Measurements from ENCODE around the gene CLSTN1. TPM values are rescaled to one million over a fixed set of nuclear protein-coding genes. Genes with fewer than 3 reads are reported as not detected.

Gene CLSTN1
- total and polyA plus RNA-seq, 5 donors from 2014 or later: 19.2 to 106 (median 22.7) TPM

DNA sequence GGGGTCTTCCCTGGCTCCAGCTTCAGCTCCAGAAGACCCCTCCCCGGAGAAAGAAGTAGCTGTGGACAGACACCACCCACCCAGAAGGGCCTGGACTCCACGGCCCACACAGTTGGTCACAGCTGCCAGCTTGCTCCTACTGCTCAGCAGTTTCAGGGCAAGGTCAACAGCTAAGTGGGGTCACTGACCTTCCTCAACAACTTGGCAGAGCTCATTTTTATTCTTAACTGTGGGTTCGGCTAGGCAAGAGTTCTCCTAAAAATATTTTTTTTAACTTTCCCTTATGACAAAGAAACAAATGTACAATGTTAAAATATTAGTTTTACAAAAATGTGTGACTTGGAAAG, 44.5 kb upstream of the CLSTN1 start:
- Histone ChIP-seq H3K9me3 (ENCODE audit: control insufficient read depth in 2 of 2, low read length in 2 of 2) (no peaks in the 10 kb centered on the region), H3K27ac (ENCODE audit: insufficient read depth, low read length, poor library complexity, severe bottlenecking) (no peak overlapping the region), H3K36me3 (ENCODE audit: control insufficient read depth, insufficient read depth, low read length) (peaks cover 7% of the 10 kb centered on the region), H3K4me1 (ENCODE audit: control insufficient read depth, insufficient read depth, low read length, poor library complexity, severe bottlenecking) (peaks cover 6% of the 10 kb centered on the region), H3K4me3 (ENCODE audit: low read depth, low read length) (no peak overlapping the region), H3K27me3 (ENCODE audit: control insufficient read depth, insufficient read depth, low read length) (no peaks in the 10 kb centered on the region)
- DNase-seq (no peak), ATAC-seq (ENCODE audit: low read depth in 2 of 2) (no peak)
- Mint-ChIP-seq H3K9me3 (no peaks in the 10 kb centered on the region), H3K36me3 (peaks cover 8% of the 10 kb centered on the region), H3K27ac (no peak overlapping the region), H3K27me3 (no peaks in the 10 kb centered on the region), H3K4me3 (no peak overlapping the region), H3K4me1 (peaks cover 0 to 9% (median 4%) of the 10 kb centered on the region in 4 donors)

DNA sequence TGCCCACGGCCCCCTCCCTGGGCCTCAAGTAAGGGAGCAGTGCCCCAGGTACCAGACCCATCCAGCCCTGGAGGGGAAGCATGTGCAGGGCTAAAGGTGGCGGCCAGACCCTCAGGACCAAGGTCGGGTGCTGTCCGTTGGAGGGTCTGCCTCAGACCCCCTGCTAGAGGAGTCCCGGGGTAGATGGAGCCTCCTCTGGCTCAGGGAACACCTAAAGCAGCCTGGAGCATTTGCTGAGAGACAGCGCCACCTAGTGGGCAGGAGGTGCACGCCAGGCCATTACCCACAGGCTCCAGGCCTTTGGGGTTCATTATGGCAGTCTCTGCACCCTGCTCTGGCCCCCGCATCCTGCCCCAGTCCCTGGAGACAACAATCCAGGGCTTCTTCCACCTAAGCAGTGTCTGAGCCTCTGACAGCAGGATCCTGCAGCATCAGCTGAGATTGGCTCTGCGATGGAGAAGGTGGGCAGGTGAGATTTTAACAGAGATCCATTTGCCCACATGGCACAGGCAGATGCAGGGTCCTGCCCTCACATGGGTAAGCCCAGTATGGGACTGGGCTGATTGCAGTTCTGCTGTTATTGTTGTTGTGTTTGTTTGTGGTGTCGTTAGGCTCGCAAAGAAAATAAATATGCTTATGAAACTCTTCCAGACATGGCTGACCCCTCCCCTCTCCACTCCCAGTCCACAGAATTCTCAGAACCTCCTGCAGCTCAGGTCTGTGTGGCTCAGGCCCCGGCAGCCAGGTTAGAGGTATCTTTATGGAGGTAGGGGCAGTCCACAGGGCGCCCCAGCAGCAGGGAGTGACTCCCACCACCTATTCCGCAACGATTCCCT, 43.9 kb upstream of the CLSTN1 start:
- H3K27me3 ChIP-seq (ENCODE audit: control insufficient read depth, insufficient read depth, low read length): no peaks in the 10 kb centered on the region
- no peaks in the 10 kb centered on the region for H3K9me3 ChIP-seq (ENCODE audit: control insufficient read depth in 2 of 2, low read length in 2 of 2)
- Mint-ChIP-seq H3K36me3 (peaks cover 11% of the 10 kb centered on the region), H3K9me3 (no peaks in the 10 kb centered on the region), H3K27ac (no peak overlapping the region), H3K4me1 (peaks cover 0 to 9% (median 4%) of the 10 kb centered on the region in 4 donors), H3K4me3 (no peak overlapping the region), H3K27me3 (no peaks in the 10 kb centered on the region)
- peak; percentile 85 to 93 for ATAC-seq (ENCODE audit: low read depth in 2 of 2)
- H3K4me3 ChIP-seq (ENCODE audit: low read depth, low read length): no peak overlapping the region
- H3K4me1 ChIP-seq (ENCODE audit: control insufficient read depth, insufficient read depth, low read length, poor library complexity, severe bottlenecking): peaks cover 6% of the 10 kb centered on the region
- no peak overlapping the region for H3K27ac ChIP-seq (ENCODE audit: insufficient read depth, low read length, poor library complexity, severe bottlenecking)
- peaks cover 7% of the 10 kb centered on the region for H3K36me3 ChIP-seq (ENCODE audit: control insufficient read depth, insufficient read depth, low read length)
- peak; percentile 76 to 86 (median 84) for DNase-seq

DNA sequence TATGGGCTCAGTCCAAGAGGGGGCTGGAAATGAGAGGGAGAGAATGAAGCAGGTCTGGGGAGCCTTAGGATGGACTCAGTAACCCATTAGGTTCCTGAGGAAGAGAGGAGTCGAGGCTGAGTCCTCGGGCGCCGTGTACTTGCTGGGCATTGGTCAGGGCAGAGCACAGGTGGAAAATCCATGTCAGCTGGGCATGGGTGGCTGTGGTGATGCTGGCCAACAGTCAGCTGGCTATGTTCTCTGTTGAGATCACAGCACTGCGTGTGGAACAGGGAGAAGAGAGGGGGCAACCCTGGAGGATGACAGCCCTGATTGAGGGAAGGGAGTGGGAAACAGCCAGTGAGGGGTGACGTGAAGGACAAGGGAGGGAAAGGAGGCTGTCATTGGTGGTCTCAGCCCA, 43.1 kb upstream of the CLSTN1 start:
- Mint-ChIP-seq H3K4me3 (no peak overlapping the region), H3K4me1 (peaks cover 0 to 9% (median 4%) of the 10 kb centered on the region in 4 donors), H3K9me3 (no peaks in the 10 kb centered on the region), H3K27ac (peak overlapping the region in 1 of 3 donors; percentile 83), H3K27me3 (no peaks in the 10 kb centered on the region), H3K36me3 (peaks cover 11% of the 10 kb centered on the region)
- no peaks in the 10 kb centered on the region for H3K9me3 ChIP-seq (ENCODE audit: control insufficient read depth in 2 of 2, low read length in 2 of 2)
- H3K27me3 ChIP-seq (ENCODE audit: control insufficient read depth, insufficient read depth, low read length): no peaks in the 10 kb centered on the region
- no peak for DNase-seq
- no peak for ATAC-seq (ENCODE audit: low read depth in 2 of 2)
- no peak overlapping the region for H3K27ac ChIP-seq (ENCODE audit: insufficient read depth, low read length, poor library complexity, severe bottlenecking)
- H3K36me3 ChIP-seq (ENCODE audit: control insufficient read depth, insufficient read depth, low read length): peaks cover 7% of the 10 kb centered on the region
- peaks cover 6% of the 10 kb centered on the region for H3K4me1 ChIP-seq (ENCODE audit: control insufficient read depth, insufficient read depth, low read length, poor library complexity, severe bottlenecking)
- H3K4me3 ChIP-seq (ENCODE audit: low read depth, low read length): no peak overlapping the region

DNA sequence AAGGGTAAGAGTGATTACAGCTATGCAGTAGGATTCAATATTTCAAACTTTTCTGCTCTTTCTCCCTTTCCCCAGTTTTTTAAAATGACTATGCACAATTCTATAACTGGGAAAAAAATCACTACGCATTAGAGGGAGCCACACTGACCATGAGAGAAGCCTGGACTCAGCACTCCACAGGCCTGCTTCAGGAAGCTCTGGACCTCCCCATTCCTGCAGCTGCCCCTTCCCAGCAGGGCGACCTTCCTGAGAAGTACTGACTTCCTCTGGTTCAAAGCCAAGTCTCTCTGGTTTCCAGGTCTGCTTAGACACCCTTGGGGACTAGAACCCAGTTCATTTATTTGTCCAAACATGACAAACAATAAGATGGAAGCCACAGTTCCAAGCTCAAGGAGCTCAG, 42.0 kb upstream of the CLSTN1 start:
- no peaks in the 10 kb centered on the region for H3K9me3 Mint-ChIP-seq
- Histone ChIP-seq H3K27ac (ENCODE audit: insufficient read depth, low read length, poor library complexity, severe bottlenecking) (no peak overlapping the region), H3K4me3 (ENCODE audit: low read depth, low read length) (no peak overlapping the region), H3K27me3 (ENCODE audit: control insufficient read depth, insufficient read depth, low read length) (no peaks in the 10 kb centered on the region), H3K36me3 (ENCODE audit: control insufficient read depth, insufficient read depth, low read length) (peaks cover 7% of the 10 kb centered on the region), H3K9me3 (ENCODE audit: control insufficient read depth in 2 of 2, low read length in 2 of 2) (no peaks in the 10 kb centered on the region), H3K4me1 (ENCODE audit: control insufficient read depth, insufficient read depth, low read length, poor library complexity, severe bottlenecking) (peaks cover 6% of the 10 kb centered on the region)
- H3K27ac Mint-ChIP-seq: peak overlapping the region in 1 of 3 donors; percentile 17
- peaks cover 0 to 9% (median 4%) of the 10 kb centered on the region in 4 donors for H3K4me1 Mint-ChIP-seq
- H3K27me3 Mint-ChIP-seq: no peaks in the 10 kb centered on the region
- ATAC-seq (ENCODE audit: low read depth in 2 of 2) (no peak), DNase-seq (no peak)
- H3K4me3 Mint-ChIP-seq: no peak overlapping the region
- H3K36me3 Mint-ChIP-seq: peaks cover 9% of the 10 kb centered on the region

- Histone ChIP-seq H3K9me3 (ENCODE audit: control insufficient read depth in 2 of 2, low read length in 2 of 2) (no peaks in the 10 kb centered on the region), H3K4me1 (ENCODE audit: control insufficient read depth, insufficient read depth, low read length, poor library complexity, severe bottlenecking) (peaks cover 6% of the 10 kb centered on the region), H3K27ac (ENCODE audit: insufficient read depth, low read length, poor library complexity, severe bottlenecking) (no peak overlapping the region), H3K27me3 (ENCODE audit: control insufficient read depth, insufficient read depth, low read length) (no peaks in the 10 kb centered on the region), H3K36me3 (ENCODE audit: control insufficient read depth, insufficient read depth, low read length) (no peaks in the 10 kb centered on the region), H3K4me3 (ENCODE audit: low read depth, low read length) (no peak overlapping the region)
- Mint-ChIP-seq H3K27me3 (no peaks in the 10 kb centered on the region), H3K4me3 (no peak overlapping the region), H3K9me3 (no peaks in the 10 kb centered on the region), H3K27ac (no peak overlapping the region), H3K36me3 (peaks cover 6% of the 10 kb centered on the region), H3K4me1 (peaks cover 0 to 10% (median 4%) of the 10 kb centered on the region in 4 donors)
- ATAC-seq (ENCODE audit: low read depth in 2 of 2): no peak
- DNase-seq: no peak
Observed at GRCh38 chr1:9863371-9863770, 39.6 kb upstream of the CLSTN1 start.

GRCh38 chr1:9861360-9861759, 37.6 kb upstream of the CLSTN1 start:
- H3K4me1 ChIP-seq (ENCODE audit: control insufficient read depth, insufficient read depth, low read length, poor library complexity, severe bottlenecking): no peaks in the 10 kb centered on the region
- Mint-ChIP-seq H3K27me3 (no peaks in the 10 kb centered on the region), H3K27ac (no peak overlapping the region), H3K4me3 (no peak overlapping the region), H3K9me3 (peaks cover 0 to 1% (median 0%) of the 10 kb centered on the region in 7 donors), H3K4me1 (peaks cover 0 to 5% (median 0%) of the 10 kb centered on the region in 4 donors), H3K36me3 (peaks cover 14% of the 10 kb centered on the region)
- no peak for DNase-seq
- no peak overlapping the region for H3K4me3 ChIP-seq (ENCODE audit: low read depth, low read length)
- H3K27me3 ChIP-seq (ENCODE audit: control insufficient read depth, insufficient read depth, low read length): no peaks in the 10 kb centered on the region
- H3K36me3 ChIP-seq (ENCODE audit: control insufficient read depth, insufficient read depth, low read length): no peaks in the 10 kb centered on the region
- no peak overlapping the region for H3K27ac ChIP-seq (ENCODE audit: insufficient read depth, low read length, poor library complexity, severe bottlenecking)
- no peaks in the 10 kb centered on the region for H3K9me3 ChIP-seq (ENCODE audit: control insufficient read depth in 2 of 2, low read length in 2 of 2)
- ATAC-seq (ENCODE audit: low read depth in 2 of 2): no peak

DNA sequence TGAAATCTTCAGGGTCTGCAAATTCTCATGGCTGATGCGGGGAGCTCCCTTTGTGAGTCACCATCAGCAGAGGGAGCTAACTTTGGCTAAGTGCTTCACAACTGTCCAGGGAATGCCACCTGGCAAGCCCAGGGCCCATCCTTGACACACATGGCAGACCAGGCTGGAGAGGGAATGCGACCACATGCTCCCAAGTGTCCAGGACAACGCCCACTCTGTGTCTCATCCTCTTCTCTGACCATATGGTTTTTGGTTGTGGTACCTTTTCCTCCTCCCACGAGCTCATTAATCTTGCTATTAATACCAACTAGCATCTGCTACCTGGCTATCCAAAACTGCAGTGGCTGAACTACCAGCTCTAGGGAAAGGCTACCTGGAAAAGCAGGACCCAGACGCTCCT, 37.1 kb upstream of the CLSTN1 start:
- H3K27me3 Mint-ChIP-seq: no peaks in the 10 kb centered on the region
- H3K9me3 ChIP-seq (ENCODE audit: control insufficient read depth in 2 of 2, low read length in 2 of 2): no peaks in the 10 kb centered on the region
- H3K36me3 ChIP-seq (ENCODE audit: control insufficient read depth, insufficient read depth, low read length): no peaks in the 10 kb centered on the region
- H3K4me3 ChIP-seq (ENCODE audit: low read depth, low read length): no peak overlapping the region
- peaks cover 0 to 5% (median 0%) of the 10 kb centered on the region in 4 donors for H3K4me1 Mint-ChIP-seq
- H3K4me1 ChIP-seq (ENCODE audit: control insufficient read depth, insufficient read depth, low read length, poor library complexity, severe bottlenecking): no peaks in the 10 kb centered on the region
- H3K27ac ChIP-seq (ENCODE audit: insufficient read depth, low read length, poor library complexity, severe bottlenecking): no peak overlapping the region
- H3K9me3 Mint-ChIP-seq: peaks cover 0 to 1% (median 0%) of the 10 kb centered on the region in 7 donors
- no peak overlapping the region for H3K4me3 Mint-ChIP-seq
- H3K27me3 ChIP-seq (ENCODE audit: control insufficient read depth, insufficient read depth, low read length): no peaks in the 10 kb centered on the region
- H3K36me3 Mint-ChIP-seq: peaks cover 14% of the 10 kb centered on the region
- ATAC-seq (ENCODE audit: low read depth in 2 of 2) (no peak), DNase-seq (no peak)
- peak overlapping the region in 1 of 3 donors; percentile 58 for H3K27ac Mint-ChIP-seq

All from CD4-positive, CD25-positive, alpha-beta regulatory T cell (primary cell).